Astrocyte (in vitro differentiated cells and primary cell): ENCODE measurements around the gene MYT1. TPM values are rescaled to one million over a fixed set of nuclear protein-coding genes. Genes with fewer than 3 reads are reported as not detected.

Experiments
- DNase-seq: peaks from one replicate; pipeline ENCODE4 v3.0.0-alpha.2; 2010; ENCODE audit warnings: low read depth
- FAIRE-seq: peaks from 2 replicates; lab custom pipeline; 2011; peaks lifted over from hg19 to GRCh38; lab: Jason Lieb, UNC
- H2AFZ ChIP-seq: 2 replicates; pipeline ENCODE4 v1.6.0; 2012; ENCODE audit warnings: low read depth, low read length, inconsistent platforms
- H3K27ac ChIP-seq: 2 replicates; pipeline ENCODE4 v1.5.1; 2011; ENCODE audit warnings: low read depth, low read length, inconsistent platforms
- H3K27me3 ChIP-seq: 2 replicates; pipeline ENCODE4 v1.6.0; 2011; ENCODE audit warnings: low read length, inconsistent platforms; ENCODE audit not compliant: insufficient read depth
- H3K36me3 ChIP-seq: 2 replicates; pipeline ENCODE4 v1.5.1; 2011; ENCODE audit warnings: low read length, inconsistent platforms; ENCODE audit not compliant: insufficient read depth
- H3K4me1 ChIP-seq: 2 replicates; pipeline ENCODE4 v1.5.1; 2011; ENCODE audit warnings: low read length, inconsistent platforms; ENCODE audit not compliant: insufficient read depth
- H3K4me2 ChIP-seq: 2 replicates; pipeline ENCODE4 v1.6.0; 2012; ENCODE audit warnings: low read length, inconsistent platforms
- H3K4me3 ChIP-seq: 2 replicates; pipeline ENCODE4 v1.5.1; 2011; ENCODE audit warnings: low read depth, mild to moderate bottlenecking, low read length, inconsistent platforms; ENCODE audit not compliant: insufficient read depth
- H3K79me2 ChIP-seq: 2 replicates; pipeline ENCODE4 v1.6.0; 2012; ENCODE audit warnings: mild to moderate bottlenecking, low read length, inconsistent platforms; ENCODE audit not compliant: insufficient read depth
- H3K9ac ChIP-seq: 2 replicates; pipeline ENCODE4 v1.6.0; 2012; ENCODE audit warnings: mild to moderate bottlenecking, low read length, inconsistent platforms
- H3K9me3 ChIP-seq: 2 replicates; pipeline ENCODE4 v1.5.1; 2012; ENCODE audit warnings: low read depth, mild to moderate bottlenecking, low read length, inconsistent platforms; ENCODE audit not compliant: insufficient read depth
- H4K20me1 ChIP-seq: 2 replicates; pipeline ENCODE4 v1.6.0; 2012; ENCODE audit warnings: low read length, inconsistent platforms; ENCODE audit not compliant: insufficient read depth
- H3K27ac Mint-ChIP-seq: one replicate; pipeline ENCODE4 v1.8.0; 2021; ENCODE audit warnings: mild to moderate bottlenecking, mixed read lengths; ENCODE audit not compliant: unreplicated experiment
- H3K27me3 Mint-ChIP-seq: one replicate; pipeline ENCODE4 v1.8.0; 2021; ENCODE audit warnings: low read depth, mixed read lengths; ENCODE audit not compliant: unreplicated experiment
- H3K36me3 Mint-ChIP-seq: one replicate; pipeline ENCODE4 v1.8.0; 2021; ENCODE audit warnings: low read depth, mixed read lengths; ENCODE audit not compliant: unreplicated experiment
- H3K4me1 Mint-ChIP-seq: one replicate; pipeline ENCODE4 v1.8.0; 2021; ENCODE audit warnings: low read depth, mixed read lengths; ENCODE audit not compliant: unreplicated experiment
- H3K4me3 Mint-ChIP-seq: one replicate; pipeline ENCODE4 v1.8.0; 2021; ENCODE audit warnings: mild to moderate bottlenecking, moderate library complexity, mixed read lengths; ENCODE audit not compliant: unreplicated experiment
- H3K9me3 Mint-ChIP-seq: one replicate; pipeline ENCODE4 v1.8.0; 2021; ENCODE audit warnings: mild to moderate bottlenecking, mixed read lengths; ENCODE audit not compliant: unreplicated experiment
- CTCF ChIP-seq: IDR thresholded peaks from 2 replicates; pipeline ENCODE4 v1.5.1; 2011; ENCODE audit warnings: low read depth, mild to moderate bottlenecking, inconsistent platforms, low read length, moderate library complexity; ENCODE audit not compliant: insufficient read depth
- EZH2 ChIP-seq: IDR thresholded peaks from 2 replicates; pipeline ENCODE4 v1.6.1; 2012; ENCODE audit warnings: mild to moderate bottlenecking, low read length, inconsistent platforms; ENCODE audit not compliant: insufficient read depth
- total RNA-seq: library from RNA; stranded (reverse); gene quantifications from 2 replicates; pipeline ENCODE4 v1.2.1, GENCODE V29; 2021

Gene MYT1
- total RNA-seq, 1 donor from 2014 or later, result not detected

GRCh38 chr20:64150756-64151632 is 13.3 kb upstream of the MYT1 start:
- no peaks in the 10 kb centered on the region for H3K36me3 Mint-ChIP-seq
- Histone ChIP-seq H3K4me2 (no peak overlapping the region), H3K9me3 (no peaks in the 10 kb centered on the region), H3K4me3 (no peak overlapping the region), H4K20me1 (no peaks in the 10 kb centered on the region), H3K4me1 (peaks cover 4% of the 10 kb centered on the region), H2AFZ (no peak overlapping the region), H3K27me3 (no peaks in the 10 kb centered on the region), H3K9ac (no peak overlapping the region), H3K27ac (no peak overlapping the region), H3K36me3 (no peaks in the 10 kb centered on the region), H3K79me2 (no peaks in the 10 kb centered on the region)
- DNase-seq, result no peak
- H3K9me3 Mint-ChIP-seq, result peaks cover 11% of the 10 kb centered on the region
- H3K27ac Mint-ChIP-seq, result peak overlapping the region; percentile 14
- TF ChIP-seq CTCF, result no peak
- TF ChIP-seq EZH2, result no peak
- peaks cover 29% of the 10 kb centered on the region for H3K27me3 Mint-ChIP-seq
- no peak overlapping the region for H3K4me3 Mint-ChIP-seq
- no peak for FAIRE-seq
- peaks cover 5% of the 10 kb centered on the region for H3K4me1 Mint-ChIP-seq

GRCh38 chr20:64151633-64152530 is 12.4 kb upstream of the MYT1 start:
- no peak overlapping the region for H3K27ac ChIP-seq
- H3K4me2 ChIP-seq, result peak overlapping the region; percentile 17

More at GRCh38 chr20:64151633-64152530, 12.4 kb upstream of the MYT1 start:
- Histone ChIP-seq H3K4me3 (no peak overlapping the region), H3K9ac (no peak overlapping the region), H4K20me1 (no peaks in the 10 kb centered on the region), H3K79me2 (no peaks in the 10 kb centered on the region), H2AFZ (no peak overlapping the region), H3K27me3 (no peaks in the 10 kb centered on the region), H3K36me3 (no peaks in the 10 kb centered on the region), H3K9me3 (no peaks in the 10 kb centered on the region), H3K4me1 (peaks cover 4% of the 10 kb centered on the region)
- Mint-ChIP-seq H3K4me1 (peaks cover 5% of the 10 kb centered on the region), H3K9me3 (peaks cover 9% of the 10 kb centered on the region), H3K4me3 (no peak overlapping the region), H3K27me3 (peaks cover 35% of the 10 kb centered on the region), H3K36me3 (no peaks in the 10 kb centered on the region), H3K27ac (no peak overlapping the region)
- TF ChIP-seq CTCF (no peak), EZH2 (no peak)
- peak; percentile 15 for DNase-seq
- no peak for FAIRE-seq
